ENCODE data around the gene HCK. TPM values are rescaled to one million over a fixed set of nuclear protein-coding genes. Genes with fewer than 3 reads are reported as not detected.

The HCK gene
- total RNA-seq, 1 experiment from 2014 or later = 0.76 TPM

- H3K36me3 ChIP-seq (replicated peaks; ENCODE audit: control insufficient read depth, insufficient read depth, low read length) = no peaks in the 10 kb centered on the region
- DNase-seq = no peak
- H3K27me3 ChIP-seq (ENCODE audit: control insufficient read depth, insufficient read depth, low read length) = no peaks in the 10 kb centered on the region
- no peak overlapping the region for H3K4me3 ChIP-seq (ENCODE audit: insufficient read depth, low read depth, low read length)
Measured at GRCh38 chr20:32083469-32083868, 31.4 kb downstream of the HCK start.

- Histone ChIP-seq H3K27me3 (ENCODE audit: control insufficient read depth, insufficient read depth, low read length) (no peaks in the 10 kb centered on the region), H3K36me3 (replicated peaks; ENCODE audit: control insufficient read depth, insufficient read depth, low read length) (no peaks in the 10 kb centered on the region), H3K4me3 (ENCODE audit: insufficient read depth, low read depth, low read length) (no peak overlapping the region)
- no peak for DNase-seq
Measured at GRCh38 chr20:32087070-32087469, 35.0 kb downstream of the HCK start.

DNA sequence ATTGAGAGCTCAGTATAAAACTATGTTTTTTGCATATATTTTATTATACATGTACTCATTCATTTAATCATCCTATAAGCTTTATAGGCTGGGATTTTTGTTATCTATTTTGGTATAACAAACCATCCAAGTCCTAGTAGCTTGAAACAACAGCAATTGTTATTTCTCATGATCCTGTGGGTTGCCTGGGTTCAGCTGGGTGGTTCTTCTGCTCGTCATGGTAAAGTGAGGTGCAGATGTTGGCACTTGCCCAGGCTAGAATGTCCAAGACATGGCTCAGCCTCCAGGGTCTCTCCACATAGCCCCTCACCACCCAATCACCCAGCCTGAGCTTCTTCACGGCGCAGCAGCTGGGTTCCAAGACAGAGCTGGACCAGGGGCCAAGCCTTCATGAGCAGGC lies 36.7 kb downstream of the HCK start:
- Histone ChIP-seq H3K27me3 (ENCODE audit: control insufficient read depth, insufficient read depth, low read length) (no peaks in the 10 kb centered on the region), H3K36me3 (replicated peaks; ENCODE audit: control insufficient read depth, insufficient read depth, low read length) (no peaks in the 10 kb centered on the region), H3K4me3 (ENCODE audit: insufficient read depth, low read depth, low read length) (no peak overlapping the region)
- DNase-seq = no peak

GRCh38 chr20:32089637-32090362 lies 37.8 kb downstream of the HCK start:
- DNase-seq = peak; percentile 87
- Histone ChIP-seq H3K36me3 (replicated peaks; ENCODE audit: control insufficient read depth, insufficient read depth, low read length) (no peaks in the 10 kb centered on the region), H3K27me3 (ENCODE audit: control insufficient read depth, insufficient read depth, low read length) (no peaks in the 10 kb centered on the region), H3K4me3 (ENCODE audit: insufficient read depth, low read depth, low read length) (no peak overlapping the region)

GRCh38 chr20:32091888-32092346 lies 39.9 kb downstream of the HCK start:
- Histone ChIP-seq H3K27me3 (ENCODE audit: control insufficient read depth, insufficient read depth, low read length) (no peaks in the 10 kb centered on the region), H3K4me3 (ENCODE audit: insufficient read depth, low read depth, low read length) (no peak overlapping the region), H3K36me3 (replicated peaks; ENCODE audit: control insufficient read depth, insufficient read depth, low read length) (no peaks in the 10 kb centered on the region)
- DNase-seq = peak; percentile 82

DNA sequence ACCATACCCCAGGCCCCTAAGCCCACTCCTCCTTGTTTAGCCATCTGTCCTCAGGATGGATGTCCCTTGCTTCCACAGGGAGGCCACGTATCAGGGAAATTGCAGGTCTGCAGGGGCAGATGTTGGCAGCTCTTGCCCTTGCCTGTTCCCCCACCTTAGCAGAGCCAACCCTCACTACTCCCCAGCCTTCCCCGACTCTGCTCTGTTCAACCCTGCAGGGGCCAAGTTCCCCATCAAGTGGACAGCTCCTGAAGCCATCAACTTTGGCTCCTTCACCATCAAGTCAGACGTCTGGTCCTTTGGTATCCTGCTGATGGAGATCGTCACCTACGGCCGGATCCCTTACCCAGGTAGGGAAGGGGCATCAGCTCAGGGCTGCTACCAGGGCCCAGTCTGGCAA lies 46.7 kb downstream of the HCK start:
- no peak for DNase-seq
- Histone ChIP-seq H3K27me3 (ENCODE audit: control insufficient read depth, insufficient read depth, low read length) (peaks cover 2% of the 10 kb centered on the region; the same call in 1 of the 2 replicates), H3K4me3 (ENCODE audit: insufficient read depth, low read depth, low read length) (no peak overlapping the region), H3K36me3 (replicated peaks; ENCODE audit: control insufficient read depth, insufficient read depth, low read length) (no peaks in the 10 kb centered on the region)

DNA sequence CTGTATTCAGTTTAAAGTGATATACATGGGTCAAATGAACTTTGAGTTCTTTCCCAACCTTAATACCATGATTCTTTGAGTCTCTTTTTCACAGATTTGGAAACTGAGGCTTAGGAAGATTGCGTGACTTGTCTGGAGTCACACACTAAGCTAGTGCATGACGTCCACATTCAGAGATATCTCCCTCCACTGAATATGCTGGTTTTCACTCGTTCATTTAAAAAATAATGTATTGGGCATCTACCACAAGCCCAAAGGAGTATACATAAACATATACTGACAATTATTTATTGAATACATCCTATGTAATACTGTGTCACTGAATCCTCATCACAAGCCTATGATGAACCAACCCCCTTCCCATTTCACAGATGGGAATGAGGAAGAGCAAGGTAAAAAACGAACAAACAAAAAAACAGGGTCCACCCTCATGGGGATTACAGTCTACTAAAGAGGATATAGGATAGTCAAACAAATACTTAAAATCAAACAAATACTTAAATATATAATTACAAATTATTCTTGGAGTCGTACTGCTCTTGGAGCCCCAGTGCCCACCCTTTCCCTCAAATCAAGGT lies 56.9 kb downstream of the HCK start:
- H3K36me3 ChIP-seq (replicated peaks; ENCODE audit: control insufficient read depth, insufficient read depth, low read length) = no peaks in the 10 kb centered on the region; the same call in 1 of the 2 replicates
- H3K27me3 ChIP-seq (ENCODE audit: control insufficient read depth, insufficient read depth, low read length) = no peaks in the 10 kb centered on the region; the same call in 1 of the 2 replicates
- DNase-seq = no peak
- H3K4me3 ChIP-seq (ENCODE audit: insufficient read depth, low read depth, low read length) = no peak overlapping the region; the same call in 1 of the 2 replicates

- Histone ChIP-seq H3K27me3 (ENCODE audit: control insufficient read depth, insufficient read depth, low read length) (no peaks in the 10 kb centered on the region; the same call in 1 of the 2 replicates), H3K4me3 (ENCODE audit: insufficient read depth, low read depth, low read length) (peak within 1 kb of the TSS; percentile 71)
- peak; percentile 91 for DNase-seq
Measured at GRCh38 chr20:32109392-32110172, 57.5 kb downstream of the HCK start, which contains the start of gene TM9SF4. Gene TM9SF4 (plus strand): TSS chr20:32109714. CDS start chr20:32109741, 27 bp downstream.

DNA sequence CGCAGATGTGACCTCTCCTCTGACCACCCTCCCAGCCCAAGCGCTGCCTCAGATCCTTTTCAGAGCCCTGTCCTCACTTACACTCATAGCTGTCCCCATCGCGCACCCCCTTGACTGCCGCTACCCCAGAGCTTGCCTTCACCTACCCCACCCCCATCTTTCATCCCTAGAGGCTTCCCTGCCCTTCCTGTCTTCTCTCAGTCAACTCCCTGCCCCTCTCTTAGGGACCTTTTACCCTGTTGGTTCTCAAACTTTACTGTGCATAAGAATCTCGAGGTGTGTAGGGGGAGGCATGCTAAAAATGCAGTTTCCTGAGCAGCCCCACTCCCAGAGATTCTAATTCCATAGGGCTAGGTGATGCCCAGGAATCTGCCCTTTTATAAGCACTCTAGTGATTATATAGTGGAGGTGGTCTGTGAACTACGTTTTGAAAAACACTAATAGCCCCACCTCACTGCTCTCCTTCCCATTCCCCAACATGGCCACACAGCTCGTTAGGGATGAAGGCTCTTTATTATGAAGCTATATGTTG lies 58.2 kb downstream of the HCK start:
- peaks cover under 1% of the 10 kb centered on the region for H3K36me3 ChIP-seq (replicated peaks; ENCODE audit: control insufficient read depth, insufficient read depth, low read length)
- H3K4me3 ChIP-seq (ENCODE audit: insufficient read depth, low read depth, low read length) = peak overlapping the region; percentile 71
- H3K27me3 ChIP-seq (ENCODE audit: control insufficient read depth, insufficient read depth, low read length) = no peaks in the 10 kb centered on the region
- DNase-seq = no peak

More at GRCh38 chr20:32109392-32110172, 57.5 kb downstream of the HCK start, which contains the start of gene TM9SF4:
- H3K36me3 ChIP-seq (replicated peaks; ENCODE audit: control insufficient read depth, insufficient read depth, low read length) = no peaks in the 10 kb centered on the region; the same call in 1 of the 2 replicates

DNA sequence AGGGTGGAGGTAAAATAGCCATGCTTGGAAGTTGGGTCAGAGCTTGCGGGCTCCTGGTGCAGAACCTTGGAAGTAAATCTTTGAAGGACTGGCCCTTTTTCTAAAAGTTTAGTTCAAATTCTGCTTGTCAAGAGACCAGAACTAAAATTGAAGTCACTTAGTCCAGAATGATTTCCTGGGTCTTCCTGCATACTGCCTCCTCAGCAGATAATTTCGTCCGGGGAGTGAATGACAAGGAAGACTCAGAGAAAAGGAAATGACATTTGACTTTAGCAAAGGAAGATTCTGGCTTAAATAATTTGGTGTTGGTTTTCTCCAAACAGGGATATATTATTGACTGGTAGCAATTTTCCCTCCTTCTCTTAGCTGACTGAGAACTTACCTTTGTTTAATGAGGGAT lies 58.7 kb downstream of the HCK start:
- peak overlapping the region; percentile 71; the same call in 1 of the 2 replicates for H3K4me3 ChIP-seq (ENCODE audit: insufficient read depth, low read depth, low read length)
- no peak for DNase-seq
- H3K27me3 ChIP-seq (ENCODE audit: control insufficient read depth, insufficient read depth, low read length) = no peaks in the 10 kb centered on the region
- H3K36me3 ChIP-seq (replicated peaks; ENCODE audit: control insufficient read depth, insufficient read depth, low read length) = peaks cover 2% of the 10 kb centered on the region

GRCh38 chr20:32111156-32111686 lies 59.2 kb downstream of the HCK start:
- no peak for DNase-seq
- Histone ChIP-seq H3K4me3 (ENCODE audit: insufficient read depth, low read depth, low read length) (no peak overlapping the region), H3K36me3 (replicated peaks; ENCODE audit: control insufficient read depth, insufficient read depth, low read length) (peaks cover 2% of the 10 kb centered on the region), H3K27me3 (ENCODE audit: control insufficient read depth, insufficient read depth, low read length) (no peaks in the 10 kb centered on the region)

DNA sequence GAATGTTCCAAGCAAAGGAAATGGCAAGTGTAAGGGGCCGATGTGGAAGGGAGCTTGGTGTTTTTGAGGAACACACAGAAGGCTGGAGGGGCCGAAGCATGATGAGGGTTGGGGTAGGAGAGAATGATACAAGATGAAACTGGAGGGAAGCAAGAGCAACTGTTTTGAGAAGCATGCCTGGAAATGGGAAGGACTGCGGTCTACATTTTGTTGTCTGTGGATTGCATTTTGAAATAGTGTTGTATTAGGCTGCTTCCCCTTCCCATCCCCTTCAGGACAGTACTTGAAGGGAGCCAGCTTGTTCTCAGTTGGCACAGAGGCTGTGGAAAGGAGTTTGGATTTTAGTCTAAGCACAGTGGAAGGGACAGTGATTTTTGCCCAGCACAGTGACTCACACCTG lies 59.7 kb downstream of the HCK start:
- no peaks in the 10 kb centered on the region for H3K27me3 ChIP-seq (ENCODE audit: control insufficient read depth, insufficient read depth, low read length)
- H3K36me3 ChIP-seq (replicated peaks; ENCODE audit: control insufficient read depth, insufficient read depth, low read length) = peaks cover 2% of the 10 kb centered on the region
- DNase-seq = no peak
- no peak overlapping the region for H3K4me3 ChIP-seq (ENCODE audit: insufficient read depth, low read depth, low read length)

- Histone ChIP-seq H3K36me3 (replicated peaks; ENCODE audit: control insufficient read depth, insufficient read depth, low read length) (peaks cover 2% of the 10 kb centered on the region), H3K27me3 (ENCODE audit: control insufficient read depth, insufficient read depth, low read length) (no peaks in the 10 kb centered on the region), H3K4me3 (ENCODE audit: insufficient read depth, low read depth, low read length) (no peak overlapping the region)
- DNase-seq = no peak
Measured at GRCh38 chr20:32112841-32113240, 60.8 kb downstream of the HCK start.

DNA sequence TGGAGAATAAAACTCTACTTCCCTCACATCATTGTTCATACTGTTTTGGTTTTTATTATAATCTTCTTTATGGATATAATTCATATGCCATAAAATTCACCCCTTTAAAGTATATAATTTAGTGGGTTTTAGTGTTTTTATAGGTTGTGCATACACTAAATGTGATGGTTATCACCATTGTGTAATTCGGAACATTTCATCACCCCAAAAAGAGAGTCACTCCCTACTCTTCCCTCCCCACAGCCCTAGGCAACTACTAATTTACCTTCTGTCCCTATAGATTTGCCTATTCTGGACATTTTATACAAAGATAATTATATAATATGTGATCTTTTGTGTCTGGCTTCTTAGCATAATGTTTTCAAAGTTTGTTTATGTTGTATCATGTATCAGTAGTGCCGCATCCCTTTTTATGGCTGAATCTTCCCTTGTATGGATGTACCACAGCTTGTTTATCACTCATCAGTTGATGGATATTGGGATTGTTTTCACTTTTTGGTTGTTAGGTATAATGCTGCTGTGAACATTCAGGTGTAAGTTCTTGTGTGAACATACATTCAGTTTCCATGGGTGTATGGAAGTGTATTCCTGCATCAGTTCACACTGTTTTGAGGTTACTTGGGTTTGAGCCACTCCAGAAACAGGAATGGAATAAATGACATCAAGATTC lies 61.7 kb downstream of the HCK start:
- Histone ChIP-seq H3K4me3 (ENCODE audit: insufficient read depth, low read depth, low read length) (no peak overlapping the region), H3K27me3 (ENCODE audit: control insufficient read depth, insufficient read depth, low read length) (no peaks in the 10 kb centered on the region), H3K36me3 (replicated peaks; ENCODE audit: control insufficient read depth, insufficient read depth, low read length) (peaks cover 3% of the 10 kb centered on the region)
- no peak for DNase-seq
